ENCODE data around the gene ABHD6. TPM values are rescaled to one million over a fixed set of nuclear protein-coding genes. Genes with fewer than 3 reads are reported as not detected.

ABHD6 gene
- total and polyA plus RNA-seq, 2 donors (not counting 3 experiments of a cell fraction or from before 2014, with no cell fraction given) = 5.8 to 7.5 TPM

- H3K9me3 ChIP-seq (replicated peaks; ENCODE audit: control insufficient read depth, insufficient read depth, low read length) = no peaks in the 10 kb centered on the region
- H3K36me3 ChIP-seq (ENCODE audit: control insufficient read depth in 2 of 2, extremely low read depth in 1 of 2, insufficient read depth in 2 of 2, low read length in 2 of 2) = peaks cover 2 to 3% of the 10 kb centered on the region in 2 experiments
- no peak for DNase-seq (ENCODE audit: low read depth, low spot score)
- H2AFZ ChIP-seq (ENCODE audit: low read depth, low read length) = no peak overlapping the region
- ChIA-PET CTCF (interaction anchor here (0.9 to 7.2 kb wide), 7 partner anchors 10 to 94 kb away, joined by 3 to 44 read pairs (median 4); no protein-coding TSS in a partner anchor), POLR2A (no interaction called here)
- H3K4me1 ChIP-seq (ENCODE audit: control insufficient read depth, extremely low read depth, insufficient read depth, low read length) = peaks cover 19% of the 10 kb centered on the region
- peak overlapping the region; percentile 14 for H3K27ac ChIP-seq (ENCODE audit: insufficient read depth, low read depth, low read length)
- no peaks in the 10 kb centered on the region for H3K79me2 ChIP-seq (ENCODE audit: control insufficient read depth, insufficient read depth, low read length)
- no peak overlapping the region for H3K4me3 ChIP-seq (replicated peaks in 1 of 3; ENCODE audit: insufficient read depth in 1 of 3, low read depth in 1 of 3, low read length in 3 of 3)
- no peaks in the 10 kb centered on the region for H4K20me1 ChIP-seq (replicated peaks; ENCODE audit: control insufficient read depth, extremely low read depth, insufficient read depth, low read length)
- H3K9ac ChIP-seq (replicated peaks; ENCODE audit: extremely low read depth, insufficient read depth, low read length) = peak overlapping the region; percentile 25
- dilution Hi-C loops (cut with MboI; ENCODE audit: extremely low pct_ligation_motif_present, low sequenced_read_pairs) (no loop called here), intact Hi-C loops (cut with micrococcal nuclease) (loop anchor here (1.0 to 2.0 kb wide), 2 partner anchors 9 to 305 kb away; partner anchors contain the start of gene PXK)
- H3K9me1 ChIP-seq (replicated peaks; ENCODE audit: control insufficient read depth, extremely low read depth, insufficient read depth, low read length) = no peaks in the 10 kb centered on the region
- TF ChIP-seq GATA2 (IDR thresholded peaks at IDR 0.05; ENCODE audit: insufficient read depth, insufficient read length, low read depth, low read length) (no peak), JUN (IDR thresholded peaks at IDR 0.05; ENCODE audit: borderline replicate concordance, insufficient read depth, insufficient read length, low read depth) (no peak), EZH2 (IDR thresholded peaks at IDR 0.05; ENCODE audit: borderline replicate concordance, low read depth, low read length, severe bottlenecking) (no peak), POLR2A (IDR thresholded peaks at IDR 0.05; ENCODE audit: low read depth, low read length) (no peak), POLR2AphosphoS5 (IDR thresholded peaks at IDR 0.05; ENCODE audit: insufficient read depth, low read depth, low read length) (no peak), FOS (IDR thresholded peaks at IDR 0.05; ENCODE audit: borderline replicate concordance, insufficient read depth, low read length) (no peak), MYC (IDR thresholded peaks at IDR 0.05; ENCODE audit: low read depth, low read length) (no peak)
- TF ChIP-seq, protein P1, sequence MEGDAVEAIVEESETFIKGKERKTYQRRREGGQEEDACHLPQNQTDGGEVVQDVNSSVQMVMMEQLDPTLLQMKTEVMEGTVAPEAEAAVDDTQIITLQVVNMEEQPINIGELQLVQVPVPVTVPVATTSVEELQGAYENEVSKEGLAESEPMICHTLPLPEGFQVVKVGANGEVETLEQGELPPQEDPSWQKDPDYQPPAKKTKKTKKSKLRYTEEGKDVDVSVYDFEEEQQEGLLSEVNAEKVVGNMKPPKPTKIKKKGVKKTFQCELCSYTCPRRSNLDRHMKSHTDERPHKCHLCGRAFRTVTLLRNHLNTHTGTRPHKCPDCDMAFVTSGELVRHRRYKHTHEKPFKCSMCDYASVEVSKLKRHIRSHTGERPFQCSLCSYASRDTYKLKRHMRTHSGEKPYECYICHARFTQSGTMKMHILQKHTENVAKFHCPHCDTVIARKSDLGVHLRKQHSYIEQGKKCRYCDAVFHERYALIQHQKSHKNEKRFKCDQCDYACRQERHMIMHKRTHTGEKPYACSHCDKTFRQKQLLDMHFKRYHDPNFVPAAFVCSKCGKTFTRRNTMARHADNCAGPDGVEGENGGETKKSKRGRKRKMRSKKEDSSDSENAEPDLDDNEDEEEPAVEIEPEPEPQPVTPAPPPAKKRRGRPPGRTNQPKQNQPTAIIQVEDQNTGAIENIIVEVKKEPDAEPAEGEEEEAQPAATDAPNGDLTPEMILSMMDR (IDR thresholded peaks at IDR 0.05; ENCODE audit: extremely low read depth in 1 of 2, insufficient read depth in 1 of 2, low read depth in 1 of 2, low read length in 2 of 2) = no peak
- TF ChIP-seq, protein P2, sequence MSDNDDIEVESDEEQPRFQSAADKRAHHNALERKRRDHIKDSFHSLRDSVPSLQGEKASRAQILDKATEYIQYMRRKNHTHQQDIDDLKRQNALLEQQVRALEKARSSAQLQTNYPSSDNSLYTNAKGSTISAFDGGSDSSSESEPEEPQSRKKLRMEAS (IDR thresholded peaks at IDR 0.05; ENCODE audit: insufficient read depth, insufficient read length) = no peak
- BruUV-seq (replicated peaks) = no TSS peak
- no peaks in the 10 kb centered on the region for H3K27me3 ChIP-seq (ENCODE audit: control insufficient read depth in 2 of 2, insufficient read depth in 2 of 2, low read length in 2 of 2)
- peak; percentile 26 for FAIRE-seq
- peak overlapping the region; percentile 37 for H3K4me2 ChIP-seq (ENCODE audit: insufficient read depth, low read length)
These were observed 86.2 kb downstream of the ABHD6 start for GRCh38 chr3:58323529-58324390.
